Thoracic aorta (tissue), 2 donors: ENCODE data around the gene CAMK1D. TPM values are rescaled to one million over a fixed set of nuclear protein-coding genes. Genes with fewer than 3 reads are reported as not detected.

ENCODE experiments used
- ATAC-seq: fragments of 150-250 bp; one replicate; pipeline ENCODE4 v1.8.0; 2017; ENCODE audit warnings: low read depth; ENCODE audit not compliant: insufficient number of reproducible peaks, low FRiP score
- DNase-seq: peaks from one replicate; pipeline ENCODE4 v3.0.0-alpha.2; 2020; ENCODE audit warnings: low spot score
- H3K27ac ChIP-seq, 2 donors: fragments of 200-600 bp; sonication (generic); 1 replicate in 1 of 2; 2 replicates in 1 of 2; pipeline ENCODE4 v1.5.1; 2016; ENCODE audit warnings: mild to moderate bottlenecking in 2 of 2, moderate library complexity in 2 of 2
- H3K27me3 ChIP-seq: fragments of 200-600 bp; sonication (generic); replicated peaks from 2 replicates; pipeline ENCODE4 v1.6.0; 2016; ENCODE audit warnings: mild to moderate bottlenecking; ENCODE audit not compliant: insufficient read depth
- H3K36me3 ChIP-seq: fragments of 200-600 bp; sonication (generic); one replicate; pipeline ENCODE4 v1.5.1; 2016
- H3K4me1 ChIP-seq, 2 donors: fragments of 200-600 bp; sonication (generic); 1 replicate in 1 of 2; 2 replicates in 1 of 2; pipeline versions ENCODE4 v1.5.1 to v1.6.0; 2016; ENCODE audit warnings: low read depth in 2 of 2, mild to moderate bottlenecking in 1 of 2; ENCODE audit not compliant: control insufficient read depth in 1 of 2
- H3K4me3 ChIP-seq: fragments of 200-600 bp; sonication (generic); 2 replicates; pipeline ENCODE4 v1.5.1; 2016; ENCODE audit warnings: mild to moderate bottlenecking
- H3K9me3 ChIP-seq: fragments of 200-600 bp; sonication (generic); 2 replicates; pipeline ENCODE4 v1.5.1; 2016
- CTCF ChIP-seq: fragments of 200-600 bp; sonication (generic); IDR thresholded peaks from one replicate; pipeline ENCODE4 v1.5.1; 2019; ENCODE audit warnings: antibody characterized with exemption
- total RNA-seq, 2 donors: library from RNA; depleted of rRNA; stranded (reverse); fragments of >200 nt; gene quantifications; one replicate each; pipeline versions ENCODE4 v1.1.0 to v1.2.3, GENCODE V29; 2016

The CAMK1D gene
- total RNA-seq, 2 donors from 2014 or later: 8.7 to 11.2 TPM

- no peak for TF ChIP-seq CTCF
- H3K36me3 ChIP-seq: no peaks in the 10 kb centered on the region
- ATAC-seq: no peak
- no peak overlapping the region for H3K27ac ChIP-seq
- H3K4me1 ChIP-seq: peaks cover 5 to 15% of the 10 kb centered on the region in 2 donors
- no peak overlapping the region for H3K4me3 ChIP-seq
- H3K27me3 ChIP-seq: no peaks in the 10 kb centered on the region
- DNase-seq: no peak
- H3K9me3 ChIP-seq: no peaks in the 10 kb centered on the region
Measured at GRCh38 chr10:12401466-12401865, 52.1 kb downstream of the CAMK1D start.

GRCh38 chr10:12403119-12403518 is 53.8 kb downstream of the CAMK1D start:
- DNase-seq (no peak), ATAC-seq (no peak)
- Histone ChIP-seq H3K4me3 (no peak overlapping the region), H3K9me3 (no peaks in the 10 kb centered on the region), H3K36me3 (no peaks in the 10 kb centered on the region), H3K27ac (no peak overlapping the region), H3K27me3 (no peaks in the 10 kb centered on the region), H3K4me1 (peaks cover under 1 to 1% of the 10 kb centered on the region in 2 donors)
- TF ChIP-seq CTCF: no peak

DNA sequence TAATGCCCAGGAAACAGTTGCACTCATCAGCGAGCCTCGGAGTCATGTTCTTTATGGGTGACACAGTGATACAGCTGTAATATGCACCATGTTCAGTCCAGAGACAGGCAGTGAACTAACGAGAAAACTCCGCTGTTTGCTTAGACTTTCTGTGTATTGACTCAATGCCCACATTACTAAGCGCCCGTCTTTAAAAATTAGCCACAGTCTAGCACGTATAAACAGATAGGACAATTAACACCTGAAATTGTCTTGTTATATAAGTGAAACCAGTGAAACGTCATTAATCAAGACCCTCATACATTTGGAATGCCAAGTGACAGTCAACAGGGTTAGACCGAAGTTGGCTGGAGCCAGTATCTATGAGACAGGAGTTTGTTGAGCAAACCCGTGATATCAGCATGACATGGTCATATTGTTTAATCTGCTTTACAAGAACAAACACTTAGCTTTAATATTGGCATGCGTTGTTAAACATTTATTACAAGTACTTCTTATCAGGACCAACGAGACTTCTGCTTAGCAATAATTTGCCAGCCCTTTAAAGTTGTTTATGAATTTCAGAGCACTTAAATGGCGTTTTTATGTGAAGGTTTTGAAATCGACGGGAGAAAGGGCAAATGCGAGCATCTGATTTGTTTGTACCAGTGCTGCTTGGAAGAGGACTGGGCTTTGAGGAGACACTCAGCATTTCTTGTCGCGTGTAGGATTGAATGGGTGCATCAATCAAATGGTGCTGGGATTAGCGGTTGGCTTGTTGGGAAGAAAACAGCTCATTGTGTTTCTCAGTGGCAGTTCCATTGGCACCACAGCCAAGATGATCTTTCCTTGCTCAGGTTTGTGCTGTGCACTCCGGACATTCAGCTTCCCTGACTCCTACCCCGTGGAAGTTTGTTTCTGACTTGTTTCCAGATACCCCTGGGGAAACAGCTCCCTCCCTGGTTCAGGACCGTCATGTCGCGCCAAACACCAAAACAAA is 56.3 kb downstream of the CAMK1D start:
- H3K27ac ChIP-seq: no peak overlapping the region
- ATAC-seq: no peak
- no peaks in the 10 kb centered on the region for H3K27me3 ChIP-seq
- H3K36me3 ChIP-seq: no peaks in the 10 kb centered on the region
- no peak for DNase-seq
- no peaks in the 10 kb centered on the region for H3K9me3 ChIP-seq
- no peak overlapping the region for H3K4me3 ChIP-seq
- no peaks in the 10 kb centered on the region for H3K4me1 ChIP-seq
- no peak for TF ChIP-seq CTCF

DNA sequence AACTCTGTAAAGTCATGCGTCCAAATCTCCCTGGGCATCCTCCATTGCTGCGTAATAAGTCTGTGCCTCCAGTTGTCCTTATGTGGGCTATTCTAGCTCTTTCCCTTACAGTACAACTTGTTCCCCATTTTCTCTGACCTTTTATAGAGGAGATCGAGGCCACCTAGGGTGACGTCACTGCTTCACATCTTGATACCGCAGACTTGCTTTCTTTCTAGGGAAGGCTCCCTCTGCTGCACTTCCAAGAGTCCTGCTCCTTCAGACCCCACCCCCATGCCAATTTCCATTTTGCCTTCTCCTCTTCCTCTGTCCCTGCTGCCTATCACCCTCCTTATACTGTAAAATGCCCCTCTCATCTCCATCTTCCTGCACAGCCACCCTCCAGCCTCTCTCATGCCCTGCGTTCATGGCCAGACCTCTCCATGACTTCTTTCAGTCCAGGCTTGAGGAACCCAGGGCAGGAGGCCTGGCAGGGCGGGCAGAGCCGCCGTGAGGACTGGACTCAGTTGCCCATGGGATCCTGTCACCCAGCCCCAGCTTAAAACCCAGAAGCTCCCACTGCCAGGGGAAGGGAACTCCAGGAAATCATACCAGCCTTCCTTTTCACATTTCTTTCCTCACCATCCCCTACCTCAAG is 57.5 kb downstream of the CAMK1D start:
- TF ChIP-seq CTCF: no peak
- DNase-seq (no peak), ATAC-seq (no peak)
- Histone ChIP-seq H3K9me3 (no peaks in the 10 kb centered on the region), H3K36me3 (no peaks in the 10 kb centered on the region), H3K4me3 (no peak overlapping the region), H3K4me1 (no peaks in the 10 kb centered on the region), H3K27ac (no peak overlapping the region), H3K27me3 (no peaks in the 10 kb centered on the region)

- H3K27me3 ChIP-seq: no peaks in the 10 kb centered on the region
- ATAC-seq (no peak), DNase-seq (no peak)
- no peaks in the 10 kb centered on the region for H3K36me3 ChIP-seq
- no peaks in the 10 kb centered on the region for H3K4me1 ChIP-seq
- TF ChIP-seq CTCF: no peak
- no peak overlapping the region for H3K4me3 ChIP-seq
- H3K27ac ChIP-seq: no peak overlapping the region
- H3K9me3 ChIP-seq: no peaks in the 10 kb centered on the region
Measured at GRCh38 chr10:12408472-12408871, 59.1 kb downstream of the CAMK1D start.
